Glomerular endothelial cell (primary cell): Measurements from ENCODE around the gene TMEM80. TPM values are rescaled to one million over a fixed set of nuclear protein-coding genes. Genes with fewer than 3 reads are reported as not detected.
"Not testable (repeated sequence)": the region's sequence is repeated elsewhere in the genome, so short reads cannot be mapped to it uniquely, and the experiment has no call there.

ENCODE experiments used
- DNase-seq: peaks from one replicate; pipeline ENCODE4 v3.0.0-alpha.2; 2011; ENCODE audit warnings: low read depth, low spot score; ENCODE audit errors: extremely low read depth
- total RNA-seq: library from RNA; depleted of rRNA; stranded (reverse); fragments of >200 nt; gene quantifications from 2 replicates; pipeline ENCODE4 v1.2.3, GENCODE V29; 2015

TMEM80 gene
- total RNA-seq, 1 donor from 2014 or later, result 25.3 TPM

DNA sequence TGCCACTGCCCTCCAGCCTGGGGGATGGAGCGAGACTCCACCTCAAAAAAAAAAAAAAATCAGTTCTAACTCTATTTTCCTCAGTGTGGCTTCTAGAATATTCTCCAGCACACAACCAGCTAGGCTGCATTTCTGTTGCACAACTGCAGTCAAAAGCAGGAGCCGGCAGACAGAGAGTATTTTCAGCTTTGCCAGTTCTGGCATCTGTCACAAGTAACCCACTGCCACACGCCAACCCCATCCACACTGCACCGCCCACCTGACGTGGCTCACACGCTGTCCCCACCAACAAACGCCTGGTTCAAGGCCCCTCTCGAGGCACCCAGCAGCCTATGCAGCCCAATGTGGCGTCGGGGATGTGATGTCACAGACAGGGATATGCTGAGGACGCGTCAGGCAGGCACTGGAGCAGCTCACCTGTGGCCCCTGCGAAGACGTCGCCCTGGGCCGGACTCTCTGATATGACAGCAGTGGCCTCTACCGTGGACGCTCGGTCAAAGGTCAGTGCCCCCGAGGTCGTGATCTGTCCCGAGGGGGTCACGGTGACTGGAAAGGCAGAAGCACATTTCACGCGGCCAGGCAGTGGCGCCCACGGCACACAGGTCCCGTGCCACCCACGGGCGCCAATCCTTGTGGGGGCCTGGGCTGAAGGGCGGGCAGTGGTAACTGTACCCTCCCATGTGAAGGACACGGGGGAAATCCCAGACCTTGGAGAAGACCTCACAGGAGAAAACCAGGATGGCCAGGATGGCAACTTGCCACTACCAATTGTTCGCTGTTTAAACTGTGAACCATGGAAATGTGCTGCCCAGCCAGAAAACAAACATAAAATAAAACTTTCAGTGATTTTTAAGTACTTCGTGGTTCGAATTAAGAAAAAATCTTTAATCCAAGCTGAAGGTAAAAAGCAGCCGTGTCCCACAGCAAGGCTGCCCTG, 16.1 kb upstream of the TMEM80 start:
- no peak for DNase-seq

- DNase-seq, result no peak
Measured at GRCh38 chr11:680476-680875, 15.1 kb upstream of the TMEM80 start.

DNA sequence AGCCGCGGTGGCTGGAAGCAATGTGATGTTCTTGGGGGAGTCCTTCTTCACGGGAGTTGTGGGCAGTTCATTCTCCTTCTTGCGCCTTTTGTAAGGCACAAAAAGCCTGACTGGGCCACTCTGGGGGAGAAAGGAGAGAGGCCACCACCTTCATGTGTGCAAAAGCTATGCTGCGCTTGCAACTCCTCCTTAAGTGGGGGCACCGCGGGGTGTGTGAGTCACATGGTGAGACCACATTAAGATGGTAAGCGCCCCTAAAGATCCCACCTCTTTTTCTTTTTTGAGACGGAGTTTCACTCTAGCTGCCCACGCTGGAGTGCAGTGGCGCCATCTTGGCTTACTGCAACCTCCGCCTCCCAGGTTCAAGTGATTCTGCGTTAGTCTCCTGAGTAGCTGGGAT, 14.6 kb upstream of the TMEM80 start:
- no peak for DNase-seq

DNA sequence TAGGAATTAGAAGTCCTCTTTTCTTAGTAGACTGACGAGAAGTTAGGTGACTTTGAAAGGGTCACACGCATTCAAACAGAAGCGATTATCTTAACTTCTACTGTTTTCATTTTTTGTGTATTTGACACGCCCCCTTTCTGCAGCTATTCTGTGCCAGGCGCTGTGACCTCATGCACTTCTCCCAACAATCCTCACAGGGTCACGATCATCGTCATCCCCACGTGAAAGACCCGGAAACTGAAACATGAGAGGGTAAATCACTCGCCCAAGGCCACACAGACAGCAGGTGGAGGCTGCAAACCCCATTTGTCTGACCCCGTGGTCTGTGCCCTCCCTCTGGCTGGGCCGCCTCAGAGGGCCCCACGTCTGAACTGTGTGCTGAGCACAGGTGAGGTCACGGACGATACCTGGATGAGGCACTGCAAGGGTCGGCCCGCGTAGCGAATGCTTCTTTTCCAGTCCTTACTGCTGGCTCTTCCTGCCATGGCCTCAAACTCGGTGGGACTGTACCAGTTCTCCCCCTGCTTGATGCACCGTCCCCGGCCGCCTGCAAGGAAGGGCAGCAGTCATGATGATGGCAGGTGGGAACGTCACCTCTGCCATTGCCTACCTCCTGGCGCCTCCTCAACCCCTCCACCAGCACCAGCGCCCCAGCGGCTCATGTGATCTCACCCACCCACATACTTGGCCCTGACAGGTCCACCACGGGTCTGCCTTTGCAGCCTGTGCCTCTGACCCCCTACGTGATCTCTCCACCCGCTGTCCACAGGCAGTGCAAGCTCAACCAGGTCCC, 9.0 kb upstream of the TMEM80 start:
- no peak for DNase-seq

- no peak for DNase-seq
Measured at GRCh38 chr11:687751-688150, 7.9 kb upstream of the TMEM80 start.

DNA sequence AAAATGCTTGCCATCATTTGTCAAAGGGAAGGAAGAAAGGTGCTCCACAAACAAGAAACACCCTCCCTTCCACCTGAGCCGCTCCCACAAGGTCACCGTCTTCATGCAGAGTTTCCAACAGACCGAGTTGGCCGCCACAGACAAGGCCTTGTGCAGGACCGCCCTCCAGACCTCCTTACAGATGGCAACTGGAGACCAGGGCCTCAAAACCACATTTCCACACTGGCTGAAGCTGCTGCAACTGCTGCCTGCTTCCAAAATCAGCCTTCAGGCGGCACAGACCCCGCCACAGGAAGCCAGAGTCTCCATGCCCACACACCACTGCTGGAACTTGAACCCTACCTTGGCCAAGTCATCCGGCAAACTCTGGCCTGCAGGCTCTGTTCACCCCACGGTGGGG, 6.9 kb upstream of the TMEM80 start:
- DNase-seq, result no peak

DNA sequence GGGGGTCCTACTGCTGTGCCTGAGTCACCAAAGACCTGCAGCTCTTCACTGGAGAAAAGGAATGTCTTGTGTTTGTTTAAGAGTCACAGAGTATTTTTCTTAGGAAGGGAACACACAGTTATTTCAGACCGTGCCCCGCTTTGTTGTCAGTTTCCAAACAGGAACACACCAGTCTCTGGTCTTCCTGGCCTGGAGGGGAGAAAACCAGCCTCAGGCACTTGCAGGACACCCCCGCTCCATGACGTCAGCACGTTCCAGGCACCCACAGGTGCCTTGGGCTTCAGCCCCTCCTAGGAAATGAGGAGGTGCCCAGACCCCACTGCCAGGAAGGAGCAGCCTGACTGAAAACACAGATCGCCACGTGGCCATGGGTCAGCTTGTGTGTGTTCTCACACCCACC, 6.0 kb upstream of the TMEM80 start:
- DNase-seq, result no peak

DNA sequence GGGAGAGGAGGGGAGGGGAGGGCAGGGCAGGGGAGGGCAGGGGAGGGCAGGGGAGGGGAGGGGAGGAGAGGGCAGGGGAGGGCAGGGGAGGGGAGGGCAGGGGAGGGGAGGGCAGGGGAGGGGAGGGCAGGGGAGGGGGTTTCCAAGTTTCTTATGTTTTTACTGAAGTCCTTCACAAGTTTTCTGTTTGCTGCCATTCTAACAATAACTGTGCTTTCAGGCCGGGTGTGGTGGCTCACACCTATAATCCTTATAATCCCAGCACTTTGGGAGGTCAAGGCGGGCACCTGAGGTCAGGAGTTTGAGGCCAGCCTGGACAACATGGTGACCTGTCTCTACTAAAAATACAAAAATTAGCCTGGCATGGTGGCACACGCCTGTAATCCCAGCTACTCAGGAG, 5.4 kb upstream of the TMEM80 start:
- DNase-seq, result not testable (repeated sequence)

DNA sequence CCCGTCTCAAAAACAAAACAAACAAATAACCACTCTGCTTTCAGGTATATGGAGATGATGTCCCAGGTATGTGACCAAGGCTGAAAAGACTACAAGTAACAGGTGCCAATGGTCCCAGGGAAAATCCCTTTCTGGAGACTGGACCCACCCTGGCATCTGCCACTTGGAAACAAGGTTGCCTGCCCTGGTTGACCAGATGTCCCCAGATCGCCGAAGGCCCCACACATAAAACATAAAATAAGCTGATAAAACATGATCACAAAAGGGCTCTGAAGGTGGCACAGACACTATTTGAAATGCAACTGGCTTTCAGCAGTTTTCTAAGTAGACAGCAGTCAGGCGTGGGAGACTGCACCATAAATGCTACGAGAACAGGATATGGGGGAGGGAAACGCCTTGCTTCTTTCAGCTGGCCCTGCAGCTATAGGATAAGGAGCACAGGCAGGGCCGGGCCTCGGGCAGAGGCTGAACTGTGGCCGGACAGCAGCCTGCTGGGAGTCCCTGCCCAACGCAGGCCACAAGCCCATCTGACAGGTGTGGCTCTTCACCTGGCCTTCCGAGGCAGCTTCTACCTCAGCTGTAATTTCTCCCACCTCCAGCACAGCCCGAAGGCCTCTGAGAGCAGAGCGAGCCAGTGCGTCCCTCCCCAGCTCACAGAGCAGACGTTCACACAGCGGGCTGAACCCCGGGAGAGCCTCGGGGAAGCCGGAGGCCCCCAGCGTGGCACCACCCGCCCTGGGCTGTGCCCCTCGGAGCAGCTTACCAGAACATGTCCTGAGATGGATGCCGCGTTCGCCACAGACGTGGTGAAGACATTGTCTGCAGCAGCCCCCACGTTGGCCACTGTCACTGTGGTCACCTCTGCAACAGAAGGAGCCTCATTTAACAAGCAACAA, 4.6 kb upstream of the TMEM80 start:
- no peak for DNase-seq

DNA sequence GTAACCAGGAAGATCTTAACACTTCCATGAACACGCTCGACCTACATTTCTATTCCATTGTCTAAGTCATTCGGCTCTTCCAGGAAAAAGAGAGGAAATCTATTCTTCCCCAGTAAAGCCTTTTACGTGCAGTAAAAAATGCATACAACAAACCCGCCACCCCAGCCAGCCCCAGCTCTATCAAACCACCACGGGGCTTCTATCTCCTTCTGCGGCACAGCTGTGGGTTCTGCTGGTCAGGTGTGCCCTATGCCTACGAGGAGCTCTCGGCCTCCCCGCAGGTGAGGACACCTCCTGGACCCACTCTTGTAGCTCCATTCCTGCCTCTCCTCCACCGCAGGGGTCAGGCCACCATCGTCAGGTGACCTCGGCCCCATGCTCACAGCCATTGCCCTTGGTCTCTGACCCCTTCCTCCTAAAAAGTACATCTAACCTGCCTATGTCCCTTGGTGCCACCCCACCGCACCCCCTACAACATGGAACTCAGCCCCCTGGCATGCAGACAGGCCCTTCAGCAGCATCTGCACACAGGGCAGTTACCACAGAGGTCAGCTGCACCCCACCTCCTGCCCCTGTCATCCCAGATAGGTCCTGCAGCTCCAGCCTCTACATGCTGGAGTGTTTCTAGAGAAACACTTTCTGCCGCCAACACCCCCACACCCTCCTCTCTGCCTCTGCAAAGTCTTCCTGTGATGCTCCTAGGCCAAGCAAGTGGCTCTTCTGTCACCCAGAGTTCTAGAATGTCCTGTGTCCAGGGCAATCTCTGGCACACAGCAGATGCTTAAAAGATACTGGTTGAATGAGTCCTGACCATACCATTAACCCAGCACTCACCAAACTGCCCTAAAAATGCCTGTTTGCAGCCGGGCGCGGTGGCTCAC, 3.7 kb upstream of the TMEM80 start:
- no peak for DNase-seq

- DNase-seq, result no peak
Measured at GRCh38 chr11:692824-693414, 2.7 kb upstream of the TMEM80 start.

DNA sequence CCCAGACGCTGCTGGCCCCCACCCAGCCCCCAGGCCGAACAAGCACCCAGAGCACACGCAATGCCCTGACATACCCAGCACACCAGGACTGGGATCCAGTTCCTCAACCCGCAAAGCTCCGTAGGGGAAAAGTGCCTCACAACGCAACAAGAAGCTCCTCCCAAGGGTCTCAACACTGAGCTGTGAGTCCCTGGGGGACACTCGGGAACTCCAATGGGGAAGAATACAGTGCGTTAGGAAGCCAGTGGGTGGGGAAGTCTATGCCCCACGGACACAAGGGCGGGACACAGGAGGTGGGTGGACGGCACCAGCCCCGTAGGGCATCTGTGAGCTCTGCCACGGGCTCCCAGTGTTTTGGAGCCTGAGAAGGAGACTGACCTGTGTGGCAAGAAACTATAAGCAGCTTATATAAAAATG, 2.2 kb upstream of the TMEM80 start:
- no peak for DNase-seq

DNA sequence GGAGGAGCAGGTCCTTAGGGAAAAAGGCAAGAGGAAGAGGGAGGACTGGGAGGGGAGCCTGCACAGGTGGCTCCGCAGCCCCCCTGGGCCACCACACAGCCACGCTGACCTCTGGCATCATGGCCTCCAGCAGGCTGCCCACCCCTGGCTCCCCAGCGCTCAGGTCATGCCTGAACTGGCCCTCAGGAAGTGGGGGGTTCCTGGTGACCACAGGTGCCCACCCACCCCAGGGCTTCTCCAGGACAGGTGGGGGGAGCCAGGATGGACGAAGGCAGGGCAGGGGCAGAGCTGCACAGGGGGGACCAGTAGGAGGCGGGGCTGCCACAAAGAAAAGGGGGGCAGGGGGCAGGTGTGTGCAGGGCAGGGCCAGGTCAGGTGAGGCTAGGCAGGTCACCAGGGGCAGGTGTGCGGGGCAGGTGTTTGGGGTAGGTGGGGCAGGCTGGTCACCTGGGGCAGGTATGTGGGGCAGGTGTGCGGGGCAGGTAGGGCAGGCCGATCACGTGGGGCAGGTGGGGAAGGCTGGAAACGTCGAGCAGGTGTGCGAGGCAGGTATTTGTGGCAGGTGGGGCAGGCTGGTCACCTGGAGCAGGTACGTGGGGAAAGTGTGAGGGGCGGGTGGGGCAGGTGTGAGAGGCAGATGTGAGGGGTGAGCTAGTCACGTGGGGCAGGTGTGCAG, 1.6 kb upstream of the TMEM80 start:
- DNase-seq, result no peak

- DNase-seq, result peak; percentile 74
Measured at GRCh38 chr11:694563-695287, 891 bp upstream of the TMEM80 start, which contains the start of gene DEAF1. DEAF1 (minus strand) TSS chr11:695222; CDS start chr11:695047, 175 bp downstream.

DNA sequence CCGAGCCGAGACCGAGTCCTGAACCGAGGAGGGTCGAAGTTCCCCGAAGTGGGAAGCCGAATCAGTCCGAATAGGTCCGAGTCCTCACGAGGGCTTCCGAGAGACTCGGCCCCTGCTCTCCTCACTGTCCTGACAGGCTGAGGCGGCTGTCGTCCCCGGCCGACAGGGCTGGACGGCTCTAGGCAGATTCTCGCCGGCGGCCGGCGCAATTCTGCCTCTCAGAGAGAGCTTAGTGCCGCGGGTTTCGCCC, 403 bp upstream of the TMEM80 start:
- no peak for DNase-seq

GRCh38 chr11:696955-697491, 1.4 kb downstream of the TMEM80 start:
- no peak for DNase-seq

GRCh38 chr11:697811-698311, 2.2 kb downstream of the TMEM80 start:
- no peak for DNase-seq
